Fibroblast of upper back skin (primary cell): ENCODE measurements around the gene PRKCE.

Source experiments
- DNase-seq: peaks from one replicate; pipeline ENCODE4 v3.0.0-alpha.2; 2013

Gene PRKCE

GRCh38 chr2:46067501-46068305 lies 416.2 kb downstream of the PRKCE start:
- peak; percentile 99 for DNase-seq

GRCh38 chr2:46068636-46069035 lies 417.2 kb downstream of the PRKCE start:
- DNase-seq = peak; percentile 24

GRCh38 chr2:46071074-46071473 lies 419.6 kb downstream of the PRKCE start:
- no peak for DNase-seq

GRCh38 chr2:46072101-46072820 lies 420.8 kb downstream of the PRKCE start:
- peak; percentile 80 for DNase-seq

GRCh38 chr2:46073540-46074046 lies 422.1 kb downstream of the PRKCE start:
- peak; percentile 98 for DNase-seq

- DNase-seq = no peak
Measured at GRCh38 chr2:46074501-46074900, 423.0 kb downstream of the PRKCE start.

- no peak for DNase-seq
Measured at GRCh38 chr2:46075848-46076247, 424.4 kb downstream of the PRKCE start.

- peak; percentile 32 for DNase-seq
Measured at GRCh38 chr2:46076251-46076650, 424.8 kb downstream of the PRKCE start.

- DNase-seq = no peak
Measured at GRCh38 chr2:46076875-46077274, 425.4 kb downstream of the PRKCE start.

- DNase-seq = no peak
Measured at GRCh38 chr2:46077522-46078107, 426.1 kb downstream of the PRKCE start.

GRCh38 chr2:46079985-46080560 lies 428.6 kb downstream of the PRKCE start:
- DNase-seq = no peak

GRCh38 chr2:46082531-46083485 lies 431.3 kb downstream of the PRKCE start:
- peak; percentile 95 for DNase-seq

GRCh38 chr2:46086578-46087070 lies 435.1 kb downstream of the PRKCE start:
- no peak for DNase-seq

- DNase-seq = peak; percentile 46
Measured at GRCh38 chr2:46087492-46087891, 436.0 kb downstream of the PRKCE start.

GRCh38 chr2:46091004-46091403 lies 439.5 kb downstream of the PRKCE start:
- peak; percentile 19 for DNase-seq

- DNase-seq = no peak
Measured at GRCh38 chr2:46091961-46092667, 440.6 kb downstream of the PRKCE start.

- no peak for DNase-seq
Measured at GRCh38 chr2:46094689-46095088, 443.2 kb downstream of the PRKCE start.

GRCh38 chr2:46095830-46096229 lies 444.4 kb downstream of the PRKCE start:
- DNase-seq = no peak

- peak; percentile 30 for DNase-seq
Measured at GRCh38 chr2:46096260-46096659, 444.8 kb downstream of the PRKCE start.

- DNase-seq = peak; percentile 99
Measured at GRCh38 chr2:46097714-46098480, 446.4 kb downstream of the PRKCE start.
